Stimulated activated CD4-positive, alpha-beta T cell treated with anti-CD3 and anti-CD28 coated beads, Interleukin-2, amount 100 ng/mL, for 24 hours (primary cell): Measurements from ENCODE around the gene KRT13.

Experiments
- DNase-seq, 2 donors: peaks; one replicate each; pipeline ENCODE4 v3.0.0-alpha.2; 2020

The KRT13 gene

GRCh38 chr17:41491476-41491875, 13.9 kb downstream of the KRT13 start:
- DNase-seq, result no peak

GRCh38 chr17:41490000-41490990, 15.1 kb downstream of the KRT13 start:
- DNase-seq, result no peak

GRCh38 chr17:41489531-41489930, 15.9 kb downstream of the KRT13 start, which contains the start of gene KRT36:
KRT36 (minus strand) TSS chr17:41489910; CDS start chr17:41489864, 46 bp downstream.
- DNase-seq, result no peak

GRCh38 chr17:41486809-41487530, 18.4 kb downstream of the KRT13 start:
- DNase-seq, result peak; percentile 55 to 67

- no peak for DNase-seq
Observed at GRCh38 chr17:41486316-41486715, 19.1 kb downstream of the KRT13 start.

GRCh38 chr17:41484920-41485904, 20.2 kb downstream of the KRT13 start:
- no peak for DNase-seq

- no peak for DNase-seq
Observed at GRCh38 chr17:41483991-41484826, 21.2 kb downstream of the KRT13 start.

GRCh38 chr17:41483531-41483930, 21.9 kb downstream of the KRT13 start:
- no peak for DNase-seq

- DNase-seq, result no peak
Observed at GRCh38 chr17:41481036-41481435, 24.4 kb downstream of the KRT13 start, which contains the start of gene KRT35. KRT35 (minus strand) TSS chr17:41481151; CDS start chr17:41481097, 54 bp downstream.

GRCh38 chr17:41480581-41480980, 24.8 kb downstream of the KRT13 start:
- no peak for DNase-seq

GRCh38 chr17:41480136-41480535, 25.3 kb downstream of the KRT13 start:
- no peak for DNase-seq

- no peak for DNase-seq
Observed at GRCh38 chr17:41478237-41478636, 27.2 kb downstream of the KRT13 start.

- no peak for DNase-seq
Observed at GRCh38 chr17:41476866-41477815, 28.3 kb downstream of the KRT13 start.

GRCh38 chr17:41475421-41475820, 30.0 kb downstream of the KRT13 start:
- DNase-seq, result no peak

- no peak for DNase-seq
Observed at GRCh38 chr17:41474863-41475262, 30.5 kb downstream of the KRT13 start.

- DNase-seq, result no peak
Observed at GRCh38 chr17:41468346-41468745, 37.1 kb downstream of the KRT13 start.

GRCh38 chr17:41467561-41467960, 37.9 kb downstream of the KRT13 start:
- no peak for DNase-seq

- no peak for DNase-seq
Observed at GRCh38 chr17:41466988-41467387, 38.4 kb downstream of the KRT13 start, which contains the start of gene KRT32. KRT32 (minus strand) TSS chr17:41467386; CDS start chr17:41467325, 61 bp downstream.

GRCh38 chr17:41464682-41465081, 40.7 kb downstream of the KRT13 start:
- DNase-seq, result no peak

GRCh38 chr17:41464173-41464572, 41.2 kb downstream of the KRT13 start:
- no peak for DNase-seq
